GM18526 (cell line): ENCODE measurements around the gene CCDC157.

ENCODE experiments used
- POLR2A ChIP-seq: IDR thresholded peaks from 3 replicates; pipeline ENCODE4 v1.6.1; 2011; ENCODE audit not compliant: insufficient read length; ENCODE audit errors: extremely low read depth

CCDC157 gene

DNA sequence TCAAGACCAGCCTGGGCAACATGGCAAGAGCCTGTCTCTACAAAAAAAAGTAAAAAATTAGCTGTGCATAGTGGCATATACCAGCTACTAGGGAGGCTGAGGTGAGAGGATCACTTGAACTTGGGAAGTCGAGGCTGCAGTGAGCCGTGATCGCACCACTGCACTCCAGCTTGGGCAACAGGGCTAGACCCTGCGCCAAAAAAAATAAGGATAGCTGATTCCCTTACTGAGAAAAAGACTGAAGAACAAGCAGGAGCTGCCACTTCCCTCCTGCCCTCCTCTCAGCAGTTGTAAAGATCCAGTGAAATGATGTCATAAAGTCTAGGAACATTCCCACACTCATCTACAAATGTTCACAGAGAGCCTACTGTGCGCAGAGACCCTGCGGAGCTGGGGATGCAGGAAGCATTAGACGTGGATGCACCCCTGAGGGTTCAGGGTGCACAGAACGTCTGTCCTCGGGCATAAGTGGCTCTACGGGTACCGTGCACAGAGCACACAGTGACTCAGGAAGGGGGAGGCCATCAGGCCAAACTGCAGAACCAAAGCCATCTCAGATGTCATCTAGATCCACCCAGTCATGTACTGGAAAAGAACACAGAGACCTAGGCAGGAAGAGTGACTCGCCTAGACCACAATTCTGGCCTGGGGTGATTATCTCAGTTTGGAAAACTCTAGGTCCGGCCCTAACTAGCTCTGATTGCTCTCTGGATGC is 51.7 kb downstream of the CCDC157 start:
- TF ChIP-seq POLR2A, result no peak

DNA sequence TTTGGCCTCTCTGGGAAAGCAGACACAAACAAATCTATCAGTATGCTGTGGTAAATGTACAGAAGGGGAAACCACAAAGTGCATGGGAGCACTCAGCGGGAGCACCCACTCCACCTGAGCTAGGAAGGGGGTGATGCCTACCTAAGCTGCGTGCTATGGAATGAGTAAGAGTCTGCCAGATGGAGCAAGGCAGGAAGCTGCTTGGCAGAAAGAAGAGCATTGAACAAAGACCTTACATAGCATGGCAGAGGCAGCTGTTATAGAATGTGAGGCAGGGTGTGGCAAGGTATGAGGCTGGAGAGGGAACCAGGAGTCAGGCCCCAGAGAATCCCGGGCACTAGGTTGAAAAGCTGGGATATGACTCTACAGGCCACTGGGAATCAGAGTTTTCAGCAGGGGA is 55.0 kb downstream of the CCDC157 start:
- TF ChIP-seq POLR2A, result no peak

DNA sequence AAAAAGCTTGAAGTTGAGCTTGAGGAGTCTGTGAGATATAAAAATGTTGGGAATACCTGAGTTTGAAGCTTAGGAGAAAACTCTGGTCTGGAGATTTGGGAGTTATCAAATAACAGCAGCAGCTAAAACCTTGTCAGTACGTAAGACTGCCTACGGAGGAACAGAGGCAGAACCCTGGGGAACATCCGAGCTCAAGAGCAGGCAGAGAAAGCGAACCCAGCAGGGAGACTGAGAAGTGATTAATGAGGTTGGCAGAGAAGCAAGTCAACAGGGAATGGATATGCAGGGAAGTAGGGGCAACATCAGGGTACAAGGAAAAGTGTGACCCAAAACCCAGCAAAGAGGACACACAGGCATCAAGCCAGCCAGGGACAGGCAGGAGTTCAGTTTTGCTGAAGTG is 56.2 kb downstream of the CCDC157 start:
- TF ChIP-seq POLR2A, result no peak

DNA sequence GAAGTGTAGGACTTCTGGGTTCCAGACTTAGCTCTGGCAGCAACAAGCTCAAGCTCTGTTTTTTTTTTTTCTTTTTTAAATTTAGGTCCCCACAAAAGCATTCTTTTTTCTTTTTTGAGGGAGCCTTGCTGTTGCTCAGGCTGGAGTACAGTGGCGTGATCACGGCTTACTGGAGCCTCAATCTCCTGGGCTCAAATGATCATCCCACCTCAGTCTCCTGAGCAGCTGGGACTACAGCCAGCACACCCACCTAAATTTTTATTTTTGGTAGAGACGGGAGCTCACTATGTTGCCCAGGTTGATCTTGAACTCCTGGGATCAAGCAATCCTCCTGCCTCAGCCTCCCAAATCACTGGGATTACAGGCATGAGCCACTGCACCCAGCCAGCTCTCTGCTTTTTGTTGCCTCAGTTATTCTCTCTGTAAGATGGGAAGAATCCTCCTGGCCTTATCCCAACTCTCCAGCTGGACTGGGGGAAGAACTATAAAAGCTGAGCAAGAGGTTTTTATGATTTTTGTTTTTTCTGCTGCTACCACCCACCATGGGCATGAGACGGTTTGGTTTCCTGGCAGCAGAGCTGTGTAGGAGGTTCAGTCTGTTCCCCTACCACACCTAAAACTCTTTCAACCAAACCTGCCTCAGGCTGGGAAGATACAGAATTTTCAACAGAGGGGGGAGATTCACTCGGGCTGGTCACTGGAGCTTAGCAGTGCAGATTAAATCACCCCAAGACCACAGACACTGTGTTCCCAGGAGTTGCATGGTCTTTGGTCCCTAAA is 57.1 kb downstream of the CCDC157 start:
- no peak for TF ChIP-seq POLR2A

DNA sequence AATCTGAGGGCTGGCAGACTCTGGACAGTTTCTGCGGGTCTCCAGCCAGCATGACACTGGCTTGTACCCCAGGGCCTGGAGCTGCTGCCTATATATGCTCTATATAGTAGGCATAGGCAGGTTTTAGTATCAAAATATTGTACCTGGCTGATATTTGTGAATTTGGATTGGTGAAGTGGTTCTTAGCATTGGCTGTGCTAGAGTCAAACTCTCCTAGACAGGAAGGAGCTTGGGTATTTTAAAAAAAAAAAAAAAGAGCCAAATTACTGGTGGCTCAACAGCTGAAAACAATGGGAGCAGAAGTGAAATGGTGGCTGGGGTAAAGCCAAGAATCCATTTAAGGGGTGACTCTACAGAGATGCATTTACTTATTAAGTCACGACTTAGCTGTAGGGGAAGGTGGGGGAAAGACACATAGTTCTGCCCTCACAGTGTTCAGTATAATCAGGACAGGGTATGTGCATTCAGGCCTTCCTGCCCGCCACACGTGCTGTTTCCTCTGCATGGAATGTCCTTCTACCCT is 57.8 kb downstream of the CCDC157 start:
- TF ChIP-seq POLR2A, result no peak

DNA sequence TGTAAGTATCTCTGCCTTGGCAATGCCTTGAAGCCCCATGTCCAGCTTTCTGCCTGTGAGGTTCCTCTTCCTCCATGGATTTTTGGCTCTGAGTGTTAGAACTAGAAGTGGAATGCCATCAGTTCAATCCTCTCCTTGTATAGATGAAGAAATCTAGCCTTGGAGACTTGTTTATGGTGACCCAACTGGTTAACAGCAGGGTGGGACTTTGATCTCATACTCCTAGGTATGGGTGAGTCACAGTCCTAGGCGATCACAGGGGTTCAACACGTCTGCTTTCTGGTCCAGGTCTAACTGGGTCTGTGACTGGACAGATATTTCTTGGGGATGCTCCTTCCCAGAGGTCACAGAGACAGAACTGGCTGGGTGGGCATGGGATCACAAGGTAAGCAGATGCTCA is 59.6 kb downstream of the CCDC157 start:
- no peak for TF ChIP-seq POLR2A

DNA sequence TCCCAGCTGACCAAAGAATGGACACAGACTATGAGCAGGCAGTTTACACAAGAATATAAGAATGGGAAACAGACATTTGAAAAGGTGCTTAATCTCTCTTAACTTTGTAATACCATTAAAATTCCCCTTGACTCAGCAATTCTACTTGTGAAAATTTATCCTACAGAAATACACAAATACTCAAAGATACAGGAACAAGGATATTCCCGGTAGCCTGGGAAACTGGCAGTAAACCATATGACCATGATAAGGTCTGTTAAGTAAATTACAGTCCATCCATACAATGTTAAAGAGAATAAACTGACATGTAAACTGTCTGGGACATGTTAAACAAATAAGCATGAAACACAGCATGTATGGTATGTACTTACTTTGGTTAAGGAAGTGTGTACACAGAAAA is 60.0 kb downstream of the CCDC157 start:
- no peak for TF ChIP-seq POLR2A

DNA sequence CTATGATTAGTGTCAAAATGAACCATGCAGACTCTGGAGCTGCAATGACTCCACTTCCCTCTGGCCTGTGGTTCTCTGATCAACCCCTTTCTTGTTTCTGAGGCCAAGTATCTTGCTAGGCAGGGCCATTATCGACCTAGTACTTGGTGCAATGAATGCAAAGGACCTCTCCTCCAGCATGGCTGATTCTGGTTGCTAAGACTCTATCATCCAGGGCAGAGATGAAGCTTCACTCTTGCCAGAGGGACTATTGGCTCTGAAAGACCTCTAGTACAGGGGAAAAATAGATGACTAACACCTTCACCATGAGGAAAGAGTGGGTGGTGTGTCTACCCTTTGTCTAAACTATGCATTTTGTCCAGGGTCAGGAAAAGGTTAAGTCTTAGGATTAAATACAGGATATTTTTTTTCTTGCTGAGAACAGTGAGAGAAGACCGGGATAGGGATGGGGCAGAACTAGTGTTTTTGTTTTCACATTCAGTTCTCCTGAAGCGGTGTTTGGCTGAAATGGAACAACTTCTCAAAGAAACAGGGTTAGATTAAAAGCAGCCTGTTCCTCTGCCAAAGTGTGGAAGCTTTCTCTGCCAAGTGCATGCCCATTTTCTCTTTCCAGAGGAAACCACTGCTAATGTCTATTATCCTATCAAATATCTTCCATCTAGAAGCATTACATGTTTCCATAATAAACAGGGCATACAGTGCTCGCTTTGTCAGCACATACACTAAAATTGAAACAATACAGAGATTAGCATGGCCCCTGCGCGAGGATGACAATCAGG is 63.7 kb downstream of the CCDC157 start:
- no peak for TF ChIP-seq POLR2A

DNA sequence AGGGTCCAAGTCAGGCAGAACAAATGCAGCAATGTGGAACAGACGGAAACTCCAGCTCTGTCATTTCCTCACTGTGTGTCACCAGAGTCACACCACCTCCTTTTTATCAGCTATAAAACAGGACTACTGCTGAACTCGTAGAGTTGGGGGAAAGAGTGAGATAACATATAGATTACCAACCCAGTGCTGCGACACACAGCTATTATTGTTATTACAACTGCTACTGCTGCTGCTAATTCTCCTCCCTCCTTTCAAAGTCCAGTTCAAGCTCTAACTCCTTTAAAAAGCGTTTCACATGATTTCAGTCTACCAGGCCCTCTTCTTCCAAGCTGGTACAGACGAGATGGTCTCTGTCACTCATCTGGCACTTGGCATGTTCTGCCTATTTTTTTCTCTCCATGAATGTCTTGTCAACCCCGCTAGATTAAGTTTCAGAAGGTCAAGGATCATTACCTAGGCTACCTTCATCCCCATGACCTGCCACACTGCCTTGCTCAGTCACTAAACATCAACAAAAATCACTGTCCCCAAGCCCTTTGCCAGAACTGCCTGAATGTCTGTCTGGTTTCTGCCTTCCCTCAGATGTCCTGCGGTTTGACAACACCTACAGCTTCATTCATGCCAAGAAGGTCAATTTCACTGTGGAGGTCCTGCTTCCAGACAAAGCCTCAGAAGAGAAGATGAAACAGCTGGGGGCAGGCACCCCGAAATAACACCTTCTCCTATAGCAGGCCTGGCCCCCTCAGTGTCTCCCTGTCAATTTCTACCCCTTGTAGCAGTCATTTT is 65.1 kb downstream of the CCDC157 start:
- TF ChIP-seq POLR2A, result no peak

DNA sequence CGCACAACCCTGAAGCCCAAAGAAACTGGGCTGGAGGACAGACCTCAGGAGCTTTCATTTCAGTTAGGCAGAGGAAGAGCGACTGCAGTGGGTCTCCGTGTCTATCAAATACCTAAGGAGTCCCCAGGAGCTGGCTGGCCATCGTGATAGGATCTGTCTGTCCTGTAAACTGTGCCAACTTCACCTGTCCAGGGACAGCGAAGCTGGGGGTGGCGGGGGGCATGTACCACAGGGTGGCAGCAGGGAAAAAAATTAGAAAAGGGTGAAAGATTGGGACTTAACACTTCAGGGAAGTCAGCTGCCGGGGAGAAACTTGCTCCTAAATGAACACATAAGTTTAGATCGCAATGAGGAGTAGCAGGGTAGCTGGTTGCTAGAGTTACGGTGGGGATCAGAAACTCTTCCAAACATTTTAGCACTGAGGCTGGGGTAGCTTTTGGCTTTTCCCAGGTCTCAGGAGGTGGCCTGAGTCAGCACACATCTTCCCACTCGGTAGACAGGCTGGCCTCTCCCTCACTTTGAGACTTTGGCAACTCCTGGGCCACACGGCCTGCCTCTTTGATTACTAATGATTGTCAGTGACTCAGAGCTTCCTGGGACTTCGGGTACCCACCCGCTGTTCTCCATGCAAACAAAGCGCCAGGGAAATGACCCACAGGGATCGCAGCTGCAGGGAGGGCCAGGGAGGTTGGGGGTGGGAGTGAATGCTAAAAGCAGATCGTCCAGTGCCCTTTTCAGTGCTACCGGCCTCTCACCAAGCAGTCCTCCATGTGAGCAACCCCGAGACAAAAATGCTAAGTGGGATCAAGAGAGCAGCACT is 65.9 kb downstream of the CCDC157 start:
- TF ChIP-seq POLR2A, result no peak

DNA sequence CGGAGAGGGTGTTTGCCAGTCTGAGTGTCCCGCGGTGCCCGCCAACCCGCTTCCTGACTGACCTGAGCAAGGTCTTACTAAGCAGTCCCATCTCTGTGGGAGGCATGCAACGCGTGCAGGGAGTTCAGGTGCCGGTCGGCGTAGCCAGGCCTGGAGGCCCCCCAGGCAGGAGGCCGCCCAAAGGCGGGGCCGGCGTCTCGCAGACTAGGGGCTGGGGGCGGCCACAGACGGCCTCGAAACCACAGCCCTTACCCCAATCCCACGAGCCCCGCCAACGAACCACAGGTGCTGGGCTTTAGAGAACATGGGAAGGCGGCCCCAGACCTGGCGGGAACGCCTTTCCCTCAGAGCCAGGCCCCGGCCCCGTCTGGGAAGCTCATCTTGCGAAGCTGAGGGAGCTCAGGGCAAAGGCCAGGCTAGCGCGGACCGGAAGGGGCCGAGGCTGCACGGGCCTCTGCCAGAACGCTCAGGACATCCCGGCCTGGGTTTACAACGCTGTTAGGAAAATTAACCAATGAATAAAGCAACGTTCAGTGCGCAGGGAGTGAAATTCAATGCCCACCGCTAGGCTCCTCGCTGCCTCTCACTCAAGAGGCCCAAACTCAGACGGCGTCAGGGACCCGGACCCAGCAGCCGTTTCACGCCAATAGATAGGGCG is 66.6 kb downstream of the CCDC157 start:
- TF ChIP-seq POLR2A, result peak; percentile 84

DNA sequence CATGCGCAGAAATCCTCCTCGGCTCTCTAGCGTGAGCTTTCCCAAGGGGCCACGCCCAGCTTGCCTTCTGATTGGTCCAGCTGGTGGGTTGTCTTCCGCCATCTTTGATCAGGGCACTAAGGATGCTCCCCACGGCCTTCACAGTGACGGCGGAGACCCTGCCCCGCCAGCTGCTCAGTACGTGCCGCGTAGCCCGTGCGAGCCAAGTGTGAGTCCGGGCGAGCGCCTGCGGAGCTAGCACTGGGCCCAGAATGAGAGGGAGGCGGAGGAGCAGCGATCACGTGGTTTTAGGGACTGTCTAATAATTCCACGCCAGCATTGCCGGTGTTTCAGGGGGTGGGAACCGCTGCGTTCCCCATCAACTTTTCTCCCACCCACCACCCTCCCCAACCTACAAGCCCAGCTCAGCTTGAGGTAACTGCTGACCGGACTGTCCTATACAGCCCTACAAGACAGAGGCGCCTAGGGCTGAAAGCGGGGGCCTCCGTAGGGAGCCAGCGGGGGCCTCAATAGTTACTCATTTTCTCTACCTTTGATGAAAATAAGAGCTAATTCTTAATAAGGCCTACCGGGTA is 67.2 kb downstream of the CCDC157 start:
- TF ChIP-seq POLR2A, result peak; percentile 64
